A549 (cell line): ENCODE results near the gene PLPPR3. TPM values are rescaled to one million over a fixed set of nuclear protein-coding genes. Genes with fewer than 3 reads are reported as not detected.

Experiments used
- ATAC-seq, 2 experiments: fragments of 200-7000 bp in 1 of 2; fragments of >200 bp in 1 of 2; cut with Nextera tagmentation in 1 of 2; cut with Tn5 transposase in 1 of 2; 3 replicates each; pipeline versions ENCODE4 v1.8.0 to v1.9.1; 2018 to 2020; ENCODE audit warnings: mild to moderate bottlenecking in 1 of 2, moderate library complexity in 1 of 2
- CTCF ChIA-PET: fragments of 300-600 bp; sonication (Branson Sonifier 250); formaldehyde crosslinking; extraction: SDS; loops from one replicate; lab custom pipeline; 2021; ENCODE audit warnings: antibody characterized with exemption, inconsistent platforms; lab: Yijun Ruan, JAX
- POLR2A ChIA-PET: fragments of 350-600 bp; formaldehyde crosslinking; extraction: SDS; loops from one replicate; lab custom pipeline; 2021; ENCODE audit warnings: antibody characterized with exemption, inconsistent platforms; lab: Yijun Ruan, JAX
- DNase-seq, 2 experiments: peaks; one replicate each; pipeline versions ENCODE4 v3.0.0 to v3.0.0-alpha.2; 2011 to 2016; ENCODE audit warnings: low read depth in 1 of 2, low spot score in 1 of 2
- FAIRE-seq: peaks from 2 replicates; lab custom pipeline; 2011; peaks lifted over from hg19 to GRCh38; lab: Jason Lieb, UNC
- H3K27ac ChIP-seq, 2 experiments: fragments of >200 bp; sonication (Bioruptor Twin); formaldehyde crosslinking; 3 replicates each; pipeline ENCODE4 v1.5.1; 2016 to 2017
- H3K4me1 ChIP-seq: fragments of >200 bp; sonication (Bioruptor Twin); formaldehyde crosslinking; 3 replicates; pipeline ENCODE4 v1.6.1; 2016
- H3K4me2 ChIP-seq: fragments of >200 bp; sonication (Bioruptor Twin); formaldehyde crosslinking; 3 replicates; pipeline ENCODE4 v1.6.1; 2016
- H3K4me3 ChIP-seq: fragments of >200 bp; sonication (Bioruptor Twin); formaldehyde crosslinking; 3 replicates; pipeline ENCODE4 v1.5.1; 2016
- H3K9me3 ChIP-seq: fragments of >200 bp; sonication (Bioruptor Twin); formaldehyde crosslinking; 3 replicates; pipeline ENCODE4 v1.6.1; 2016
- ATOH8 ChIP-seq: fragments of 250-450 bp; sonication (Bioruptor Pico); IDR thresholded peaks from 2 replicates; pipeline ENCODE4 v1.5.0; 2020; ENCODE audit warnings: low read depth, mild to moderate bottlenecking, moderate library complexity
- CBX2 ChIP-seq: fragments of 200-600 bp; sonication (generic); IDR thresholded peaks from 2 replicates; pipeline ENCODE4 v1.6.1; 2016; ENCODE audit warnings: low read depth, mild to moderate bottlenecking, borderline replicate concordance
- CBX8 ChIP-seq: fragments of 200-600 bp; sonication (generic); IDR thresholded peaks from 2 replicates; pipeline ENCODE4 v1.6.1; 2016
- CHD2 ChIP-seq: fragments of 150-350 bp; IDR thresholded peaks from 2 replicates; pipeline ENCODE4 v1.6.1; 2014; ENCODE audit warnings: low read length; ENCODE audit not compliant: partially characterized antibody
- EHF ChIP-seq: fragments of 250-450 bp; sonication (Bioruptor Pico); IDR thresholded peaks from 2 replicates; pipeline ENCODE4 v1.5.0; 2020; ENCODE audit warnings: mild to moderate bottlenecking
- ELK1 ChIP-seq: fragments of 150-350 bp; IDR thresholded peaks from 2 replicates; pipeline ENCODE4 v1.6.1; 2014; ENCODE audit warnings: low read depth, mild to moderate bottlenecking, low read length
- FOSB ChIP-seq: fragments of 250-450 bp; sonication (Bioruptor Pico); IDR thresholded peaks from 2 replicates; pipeline ENCODE4 v1.5.0; 2020; ENCODE audit warnings: mild to moderate bottlenecking, moderate library complexity
- FOXS1 ChIP-seq: fragments of 250-450 bp; sonication (Bioruptor Pico); IDR thresholded peaks from 2 replicates; pipeline ENCODE4 v1.5.0; 2020; ENCODE audit warnings: mild to moderate bottlenecking, moderate library complexity
- GATA3 ChIP-seq: IDR thresholded peaks from 2 replicates; pipeline ENCODE4 v1.6.1; 2012; ENCODE audit warnings: borderline replicate concordance
- HDAC2 ChIP-seq: fragments of 200-600 bp; sonication (generic); IDR thresholded peaks from 2 replicates; pipeline ENCODE4 v1.6.1; 2016
- HOXA7 ChIP-seq: fragments of 250-450 bp; sonication (Bioruptor Pico); IDR thresholded peaks from 2 replicates; pipeline ENCODE4 v1.5.0; 2020; ENCODE audit warnings: mild to moderate bottlenecking, moderate library complexity
- HOXB5 ChIP-seq: fragments of 250-450 bp; sonication (Bioruptor Pico); IDR thresholded peaks from 2 replicates; pipeline ENCODE4 v1.5.0; 2020; ENCODE audit warnings: mild to moderate bottlenecking, moderate library complexity
- JUN ChIP-seq, 2 experiments: fragments of >200 bp; sonication (Bioruptor Twin); formaldehyde crosslinking; IDR thresholded peaks; 2 replicates in 1 of 2; 3 replicates in 1 of 2; pipeline ENCODE4 v1.6.1; 2016 to 2017
- JUNB ChIP-seq: fragments of >200 bp; sonication (Bioruptor Twin); formaldehyde crosslinking; IDR thresholded peaks from 2 replicates; pipeline ENCODE4 v1.6.1; 2016
- KDM5A ChIP-seq: fragments of 200-600 bp; sonication (generic); IDR thresholded peaks from 2 replicates; pipeline ENCODE4 v1.6.1; 2016; ENCODE audit warnings: antibody characterized with exemption, mild to moderate bottlenecking
- NFE2L2 ChIP-seq: fragments of 150-350 bp; conservative IDR thresholded peaks from 2 replicates; pipeline ENCODE4 v1.6.1; 2014; ENCODE audit warnings: low read length
- NR3C1 ChIP-seq: fragments of >200 bp; sonication (Bioruptor Twin); formaldehyde crosslinking; IDR thresholded peaks from 3 replicates; pipeline ENCODE4 v1.6.1; 2017
- PHF8 ChIP-seq: fragments of 200-600 bp; sonication (generic); IDR thresholded peaks from 2 replicates; pipeline ENCODE4 v1.6.1; 2016; ENCODE audit warnings: low read depth, mild to moderate bottlenecking, antibody characterized with exemption, moderate library complexity, borderline replicate concordance
- RAD21 ChIP-seq, 2 experiments: fragments of >200 bp in 1 of 2; sonication (Bioruptor Twin) in 1 of 2; formaldehyde crosslinking in 1 of 2; IDR thresholded peaks in 1 of 2; conservative IDR thresholded peaks in 1 of 2; 2 replicates in 1 of 2; 3 replicates in 1 of 2; pipeline ENCODE4 v1.6.1; 2012 to 2018; ENCODE audit warnings: inconsistent platforms in 1 of 2
- RFX5 ChIP-seq: fragments of 450-650 bp; IDR thresholded peaks from 2 replicates; pipeline ENCODE4 v1.7.1; 2014; ENCODE audit warnings: antibody characterized with exemption, mild to moderate bottlenecking, moderate library complexity
- RNF2 ChIP-seq: fragments of 200-600 bp; sonication (generic); IDR thresholded peaks from 2 replicates; pipeline ENCODE4 v1.6.1; 2016; ENCODE audit warnings: low read depth, mild to moderate bottlenecking, antibody characterized with exemption, moderate library complexity, borderline replicate concordance
- SREBF2 ChIP-seq: fragments of 450-650 bp; IDR thresholded peaks from 2 replicates; pipeline ENCODE4 v1.6.1; 2014; ENCODE audit warnings: mild to moderate bottlenecking, moderate library complexity
- USF2 ChIP-seq: fragments of 450-650 bp; IDR thresholded peaks from 2 replicates; pipeline ENCODE4 v1.6.1; 2014; ENCODE audit warnings: antibody characterized with exemption
- WGBS: methylation state at CpG from one replicate; pipeline ENCODE4 v1.1.6; 2017; ENCODE audit errors: missing lambda C conversion rate; 5-methylcytosine and 5-hydroxymethylcytosine counted together
- polyA plus RNA-seq, 4 experiments: library from polyadenylated mRNA; depleted of rRNA in 3 of 4; stranded (reverse); fragments of >200 nt; fragmentation: RNase III in 1 of 4; extraction: RNeasy Plus Mini Kit Qiagen cat#74134 plus additional on column Dnase treatment in 1 of 4; gene quantifications; 2 replicates in 3 of 4; 3 replicates in 1 of 4; pipeline ENCODE4 v1.2.3, GENCODE V29; 2011 to 2017
- TF ChIP-seq, protein P1 (sequence below): IDR thresholded peaks from 2 replicates; pipeline ENCODE4 v1.6.1; 2012
- TF ChIP-seq, protein P2 (sequence below): fragments of 250-450 bp; sonication (Bioruptor Pico); IDR thresholded peaks from 2 replicates; pipeline ENCODE4 v1.5.0; 2021; ENCODE audit warnings: mild to moderate bottlenecking, moderate library complexity, borderline replicate concordance

PLPPR3 gene
- polyA plus RNA-seq, 2 of the 4 experiments (the other 2 are of a cell fraction), result 2.6 to 3.7 TPM

DNA sequence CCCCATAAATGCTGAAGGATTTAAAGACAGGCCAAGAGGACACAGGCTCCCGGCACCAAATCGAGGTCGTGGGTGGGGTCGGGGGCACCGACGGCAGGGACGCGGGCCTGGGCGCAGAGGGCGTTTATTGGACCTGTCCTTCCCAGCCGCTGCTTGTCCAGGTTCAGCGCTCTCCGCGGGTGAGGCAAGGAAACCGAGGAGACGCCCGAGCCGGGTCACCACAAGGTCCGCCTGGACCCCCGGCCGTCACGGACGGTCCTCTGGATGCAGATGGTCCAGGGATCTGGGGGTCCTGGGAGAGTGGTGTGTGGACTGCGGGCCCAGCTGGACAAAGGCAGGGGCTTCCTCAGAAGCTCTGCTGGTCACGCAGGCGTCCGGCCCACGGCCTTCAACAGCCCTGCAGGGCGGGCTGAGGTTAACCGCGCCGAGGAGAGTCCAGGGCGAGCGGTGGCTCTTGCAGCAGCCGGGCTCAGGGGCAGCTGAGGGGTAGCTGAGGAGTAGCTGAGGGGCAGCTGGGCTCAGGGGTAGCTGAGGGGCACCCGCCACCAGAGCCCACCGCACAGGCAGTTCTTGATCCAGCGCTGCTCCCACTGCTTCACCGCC, 46.2 kb upstream of the PLPPR3 start:
- H3K4me2 ChIP-seq, result no peak overlapping the region
- no peak for ATAC-seq
- WGBS, result 92% methylated on average over 31 of the region's 39 CpGs
- POLR2A ChIA-PET, result no interaction called here
- TF ChIP-seq CBX8 (no peak), GATA3 (no peak), JUN (IDR thresholded peaks at IDR 0.05) (0 out of 5 replicates have a peak, but pooled peaks of 1 of the 2 experiments have one; percentile 3), FOSB (CRISPR knock-in tag) (no peak)
- H3K4me1 ChIP-seq, result peaks cover 41% of the 10 kb centered on the region
- peak overlapping the region in 1 of 2 experiments; percentile 95; a peak in 3 of 6 replicates for H3K27ac ChIP-seq
- DNase-seq, result no peak
- CTCF ChIA-PET, result interaction anchor here (1.0 to 3.1 kb wide), 2 partner anchors 8 to 11 kb away, joined by 5 to 13 read pairs; partner anchors contain the start of gene CFD
- H3K9me3 ChIP-seq, result no peaks in the 10 kb centered on the region
- FAIRE-seq, result no peak
- no peak overlapping the region for H3K4me3 ChIP-seq

- H3K9me3 ChIP-seq, result no peaks in the 10 kb centered on the region
- ATAC-seq (no peak), DNase-seq (no peak), FAIRE-seq (no peak)
- POLR2A ChIA-PET, result no interaction called here
- CTCF ChIA-PET, result interaction anchor here (1.0 to 3.1 kb wide), 2 partner anchors 8 to 10 kb away, joined by 5 to 13 read pairs; partner anchors contain the start of gene CFD
- H3K4me2 ChIP-seq, result no peak overlapping the region
- H3K27ac ChIP-seq, result peak overlapping the region in 1 of 2 experiments; percentile 95; a peak in 2 of 6 replicates
- WGBS, result 70% methylated on average over 5 of the region's 16 CpGs
- H3K4me1 ChIP-seq, result peaks cover 39% of the 10 kb centered on the region
- TF ChIP-seq EHF (CRISPR knock-in tag) (no peak), FOXS1 (CRISPR knock-in tag) (no peak)
- TF ChIP-seq, protein P1, sequence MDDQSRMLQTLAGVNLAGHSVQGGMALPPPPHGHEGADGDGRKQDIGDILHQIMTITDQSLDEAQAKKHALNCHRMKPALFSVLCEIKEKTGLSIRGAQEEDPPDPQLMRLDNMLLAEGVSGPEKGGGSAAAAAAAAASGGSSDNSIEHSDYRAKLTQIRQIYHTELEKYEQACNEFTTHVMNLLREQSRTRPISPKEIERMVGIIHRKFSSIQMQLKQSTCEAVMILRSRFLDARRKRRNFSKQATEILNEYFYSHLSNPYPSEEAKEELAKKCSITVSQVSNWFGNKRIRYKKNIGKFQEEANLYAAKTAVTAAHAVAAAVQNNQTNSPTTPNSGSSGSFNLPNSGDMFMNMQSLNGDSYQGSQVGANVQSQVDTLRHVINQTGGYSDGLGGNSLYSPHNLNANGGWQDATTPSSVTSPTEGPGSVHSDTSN, result peak; percentile 40; the same call in 1 of the 2 replicates
- H3K4me3 ChIP-seq, result no peak overlapping the region
Measured at GRCh38 chr19:867301-867793, 45.6 kb upstream of the PLPPR3 start.

GRCh38 chr19:866769-867300, 45.1 kb upstream of the PLPPR3 start:
- FAIRE-seq, result no peak
- 82% methylated on average over 12 of the region's 38 CpGs for WGBS

More at GRCh38 chr19:866769-867300, 45.1 kb upstream of the PLPPR3 start:
- Histone ChIP-seq H3K9me3 (no peaks in the 10 kb centered on the region), H3K4me2 (no peak overlapping the region), H3K4me1 (peaks cover 34% of the 10 kb centered on the region), H3K27ac (no peak overlapping the region; a peak in 1 of 6 replicates), H3K4me3 (no peak overlapping the region)
- no peak for DNase-seq
- ChIA-PET POLR2A (no interaction called here), CTCF (interaction anchor here (3.1 kb wide), 1 partner anchor 10 kb away, joined by 13 read pairs; no protein-coding TSS in a partner anchor)
- ATAC-seq, result no peak
- TF ChIP-seq CBX2, result no peak
- no peak for TF ChIP-seq HDAC2
- TF ChIP-seq RAD21 (conservative IDR thresholded peaks at IDR 0.05 in 1 of 2, IDR thresholded peaks at IDR 0.05 in 1 of 2), result no peak
- no peak for TF ChIP-seq CHD2
- TF ChIP-seq ATOH8 (CRISPR knock-in tag), result no peak
- TF ChIP-seq USF2, result no peak
- no peak for TF ChIP-seq RNF2
- TF ChIP-seq FOXS1 (CRISPR knock-in tag), result no peak
- TF ChIP-seq RFX5, result no peak
- TF ChIP-seq JUNB, result no peak
- TF ChIP-seq NR3C1, result no peak
- no peak for TF ChIP-seq PHF8
- TF ChIP-seq NFE2L2, result no peak
- TF ChIP-seq, protein P2, sequence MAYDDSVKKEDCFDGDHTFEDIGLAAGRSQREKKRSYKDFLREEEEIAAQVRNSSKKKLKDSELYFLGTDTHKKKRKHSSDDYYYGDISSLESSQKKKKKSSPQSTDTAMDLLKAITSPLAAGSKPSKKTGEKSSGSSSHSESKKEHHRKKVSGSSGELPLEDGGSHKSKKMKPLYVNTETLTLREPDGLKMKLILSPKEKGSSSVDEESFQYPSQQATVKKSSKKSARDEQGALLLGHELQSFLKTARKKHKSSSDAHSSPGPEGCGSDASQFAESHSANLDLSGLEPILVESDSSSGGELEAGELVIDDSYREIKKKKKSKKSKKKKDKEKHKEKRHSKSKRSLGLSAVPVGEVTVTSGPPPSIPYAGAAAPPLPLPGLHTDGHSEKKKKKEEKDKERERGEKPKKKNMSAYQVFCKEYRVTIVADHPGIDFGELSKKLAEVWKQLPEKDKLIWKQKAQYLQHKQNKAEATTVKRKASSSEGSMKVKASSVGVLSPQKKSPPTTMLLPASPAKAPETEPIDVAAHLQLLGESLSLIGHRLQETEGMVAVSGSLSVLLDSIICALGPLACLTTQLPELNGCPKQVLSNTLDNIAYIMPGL (CRISPR knock-in tag), result no peak
- TF ChIP-seq SREBF2, result no peak
- TF ChIP-seq ELK1, result no peak
- no peak for TF ChIP-seq HOXB5 (CRISPR knock-in tag)
- TF ChIP-seq KDM5A, result no peak
- TF ChIP-seq HOXA7 (CRISPR knock-in tag), result no peak
